OCI-M2 (cell line): Measurements from ENCODE around the gene MOV10.

Experiments
- DNase-seq: peaks from one replicate; lab custom pipeline; 2025; ENCODE audit not compliant: unreplicated experiment; lab: John Stamatoyannopoulos, UW

Gene MOV10

DNA sequence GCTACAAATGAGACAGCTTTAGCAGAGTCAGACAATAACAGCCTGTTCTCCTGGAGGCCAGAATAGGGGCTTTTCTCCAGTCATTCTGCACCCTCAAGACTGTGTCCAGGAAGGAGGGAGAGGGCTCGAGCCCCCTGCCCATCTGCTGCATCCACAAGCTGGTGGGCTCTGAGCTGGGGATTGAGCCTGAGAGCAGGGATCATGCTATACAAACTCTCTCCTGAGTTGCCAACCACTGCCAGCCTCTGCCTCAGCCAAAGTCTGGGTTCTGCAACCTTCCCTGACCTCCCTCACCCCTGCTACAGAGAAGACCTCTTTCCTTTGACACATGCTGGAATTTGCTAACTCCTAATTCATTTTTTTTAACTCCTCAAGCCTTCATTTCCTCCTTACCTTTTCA lies 55.5 kb downstream of the MOV10 start:
- DNase-seq: no peak

DNA sequence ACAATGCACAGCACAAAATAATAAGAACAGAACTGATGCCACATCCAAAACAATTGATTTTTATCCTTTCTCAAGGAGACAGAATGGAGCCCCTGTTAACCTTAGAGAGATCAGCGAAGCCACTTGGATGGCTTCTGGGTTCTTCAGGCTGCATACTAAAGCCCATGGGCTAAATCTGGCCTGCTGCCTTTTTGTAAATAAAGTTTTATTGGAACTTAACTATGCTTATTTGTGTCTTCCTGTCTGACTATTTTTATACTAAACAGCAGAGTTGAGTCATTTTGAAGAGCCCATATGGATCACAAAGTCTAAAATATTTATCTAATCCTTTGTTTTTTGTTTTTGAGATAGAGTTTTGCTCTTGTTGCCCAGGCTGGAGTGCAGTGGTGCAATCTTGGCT lies 57.0 kb downstream of the MOV10 start:
- DNase-seq: no peak

DNA sequence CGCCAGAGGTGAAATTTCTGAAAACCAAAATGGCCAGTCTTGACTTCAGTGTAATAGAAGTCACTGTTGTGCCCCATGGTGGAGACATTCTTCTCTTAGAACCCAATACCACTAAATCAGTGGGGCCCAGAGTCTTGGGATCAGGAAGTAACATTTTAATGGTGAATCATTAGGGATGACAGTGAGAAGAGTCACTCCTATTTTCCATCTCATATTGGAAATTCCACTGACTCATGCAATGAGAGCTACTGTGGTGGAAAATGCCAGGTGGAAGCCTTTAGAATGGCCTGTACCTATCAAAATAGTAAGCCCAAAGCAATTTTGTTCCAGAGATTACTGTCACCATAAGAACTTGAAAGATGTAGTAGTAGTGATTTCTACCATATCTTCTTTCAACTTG lies 61.3 kb downstream of the MOV10 start:
- no peak for DNase-seq

DNA sequence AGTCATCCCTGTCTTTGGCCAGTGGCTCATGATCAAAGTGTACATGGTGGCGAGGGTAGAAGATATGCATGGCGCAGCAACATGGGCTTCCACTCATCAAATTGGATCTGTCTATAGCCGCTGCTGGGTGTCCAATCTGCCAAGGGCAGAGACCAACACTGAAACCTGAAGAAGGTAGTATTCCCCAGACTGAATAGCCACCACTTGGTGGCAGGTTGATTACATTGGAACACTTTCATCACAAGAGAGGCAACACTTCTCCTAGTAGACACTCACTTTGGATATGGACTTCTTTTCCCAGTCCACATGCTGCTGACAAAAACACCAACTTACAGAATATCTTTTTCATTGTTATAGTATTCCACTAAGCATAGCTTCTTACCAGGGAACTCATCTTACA lies 63.1 kb downstream of the MOV10 start:
- no peak for DNase-seq

DNA sequence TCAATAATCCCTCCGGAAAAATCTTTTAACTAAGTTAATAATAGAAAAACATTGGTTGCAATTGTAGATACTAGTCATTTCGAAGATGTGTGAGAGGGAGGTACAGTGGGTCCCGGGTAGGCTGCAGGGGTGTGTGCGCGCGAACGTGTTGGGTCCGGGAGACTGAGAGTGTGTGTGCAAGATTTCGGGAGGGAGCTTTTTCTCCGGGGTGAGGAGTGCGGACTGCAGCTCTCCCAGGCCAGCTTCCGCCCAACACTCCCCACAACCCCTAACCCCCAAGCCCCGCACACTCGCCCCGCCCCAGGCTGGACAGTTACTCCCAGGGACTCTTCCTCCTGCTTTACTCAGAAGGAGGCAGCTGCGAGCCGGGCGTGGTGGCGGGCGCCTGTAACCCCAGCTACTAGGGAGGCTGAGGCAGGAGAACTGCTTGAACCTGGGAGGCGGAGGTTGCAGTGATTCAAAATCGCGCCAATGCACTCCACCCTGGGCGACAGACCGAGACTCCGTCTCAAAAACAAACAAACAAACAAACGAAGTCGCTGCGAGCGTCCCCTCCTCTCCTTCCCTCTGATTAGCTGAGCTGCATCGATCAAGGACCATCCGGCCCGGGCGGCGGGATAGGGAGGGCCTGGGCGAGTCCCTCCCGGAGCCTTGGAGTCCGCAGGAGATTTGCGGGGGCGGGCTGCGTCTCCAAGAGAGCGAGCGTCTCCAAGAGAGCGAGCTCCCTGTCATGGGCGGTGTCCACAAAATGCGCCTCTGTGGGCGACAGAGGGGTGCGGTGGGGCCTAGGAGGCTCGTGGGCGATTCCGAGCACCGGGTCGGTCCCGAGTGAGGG lies 68.9 kb downstream of the MOV10 start:
- no peak for DNase-seq

DNA sequence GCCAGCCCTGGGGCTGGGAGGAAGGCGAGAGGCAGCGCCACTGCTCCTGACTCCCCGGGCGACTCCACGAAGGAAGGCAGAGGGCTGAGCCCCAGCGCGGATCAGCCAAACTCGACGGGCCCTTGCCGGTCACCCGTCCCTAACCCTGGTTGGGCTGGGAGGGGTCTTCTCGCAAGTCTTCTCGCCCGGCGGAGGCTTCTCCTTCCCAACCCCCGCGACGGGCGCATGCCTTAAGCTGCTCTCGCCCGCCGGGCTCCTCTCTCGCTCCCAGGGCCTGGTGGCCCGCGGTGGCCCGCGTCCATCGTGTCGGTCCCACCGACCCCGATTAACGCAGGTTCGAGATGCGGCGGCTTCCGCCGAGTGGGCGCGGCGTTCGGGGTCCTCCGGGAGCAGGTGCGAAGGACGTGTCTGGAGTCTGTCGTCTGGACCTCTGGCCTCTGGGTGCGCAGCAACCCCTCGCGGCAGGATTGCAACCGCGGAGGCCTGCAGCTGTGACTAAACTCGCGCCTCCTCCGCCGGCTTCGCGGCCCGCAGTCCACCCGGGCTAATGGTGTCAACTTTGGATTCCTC lies 69.6 kb downstream of the MOV10 start:
- DNase-seq: no peak

DNA sequence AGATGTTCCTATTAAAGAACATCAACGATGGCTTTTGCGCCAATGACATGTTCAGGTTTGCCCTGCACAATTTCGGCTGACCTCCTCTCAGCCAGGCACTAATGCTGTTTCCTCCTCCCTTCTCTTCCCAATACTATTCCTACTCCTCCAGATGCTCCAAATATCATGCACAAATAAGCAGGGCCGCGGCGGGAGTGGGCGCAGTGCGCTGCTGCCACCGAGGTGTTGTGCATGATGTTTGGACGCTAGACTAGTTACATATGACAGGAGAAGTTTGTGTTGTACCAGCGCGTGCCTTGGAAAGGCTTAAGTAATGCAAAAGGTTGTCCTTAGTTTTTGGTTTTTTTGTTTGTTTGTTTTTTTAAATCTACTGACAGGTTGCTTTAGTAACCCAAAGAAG lies 73.9 kb downstream of the MOV10 start:
- no peak for DNase-seq
